Esophagus (tissue), 2 donors: ENCODE data around the gene SLC6A5. TPM values are rescaled to one million over a fixed set of nuclear protein-coding genes. Genes with fewer than 3 reads are reported as not detected.

ENCODE experiments used
- H3K27ac ChIP-seq, 2 donors: one replicate each; pipeline ENCODE4 v1.5.1; 2013; ENCODE audit warnings: low read depth in 2 of 2, mild to moderate bottlenecking in 2 of 2, inconsistent platforms in 1 of 2, low read length in 1 of 2, moderate library complexity in 1 of 2
- H3K27me3 ChIP-seq, 2 donors: one replicate each; pipeline ENCODE4 v1.6.1; 2013; ENCODE audit warnings: low read length in 2 of 2, control low read depth in 1 of 2, mild to moderate bottlenecking in 1 of 2; ENCODE audit not compliant: insufficient read depth in 2 of 2, control insufficient read depth in 1 of 2
- H3K36me3 ChIP-seq, 2 donors: one replicate each; pipeline ENCODE4 v1.6.1; 2013; ENCODE audit warnings: low read length in 1 of 2; ENCODE audit not compliant: control insufficient read depth in 2 of 2, insufficient read depth in 2 of 2
- H3K4me1 ChIP-seq, 2 donors: one replicate each; pipeline ENCODE4 v1.6.1; 2013; ENCODE audit warnings: low read length in 1 of 2; ENCODE audit not compliant: control insufficient read depth in 2 of 2, insufficient read depth in 2 of 2
- H3K4me3 ChIP-seq, 2 donors: one replicate each; pipeline ENCODE4 v1.5.1; 2013; ENCODE audit warnings: low read length in 2 of 2, mild to moderate bottlenecking in 2 of 2, low read depth in 1 of 2, moderate library complexity in 1 of 2
- H3K9me3 ChIP-seq, 2 donors: one replicate each; pipeline ENCODE4 v1.6.1; 2013; ENCODE audit warnings: mild to moderate bottlenecking in 2 of 2, low read depth in 1 of 2, low read length in 1 of 2, moderate library complexity in 1 of 2; ENCODE audit not compliant: control insufficient read depth in 2 of 2, insufficient read depth in 1 of 2
- WGBS, 2 donors: extraction: QIAGEN DNeasy Blood & Tissue Kit; methylation state at CpG; one replicate each; pipeline ENCODE4 v1.1.7; 2013; 5-methylcytosine and 5-hydroxymethylcytosine counted together
- polyA plus RNA-seq, 2 donors: library from polyadenylated mRNA; stranded (reverse); fragments of 200-250 nt; gene quantifications; one replicate each; pipeline ENCODE4 v1.2.3, GENCODE V29; 2013
- donor health status: healthy with polysubstance abuse.
- donor health status: Bipolar disorder and iron deficiency.

Gene SLC6A5
- polyA plus RNA-seq, 2 donors, result not detected

DNA sequence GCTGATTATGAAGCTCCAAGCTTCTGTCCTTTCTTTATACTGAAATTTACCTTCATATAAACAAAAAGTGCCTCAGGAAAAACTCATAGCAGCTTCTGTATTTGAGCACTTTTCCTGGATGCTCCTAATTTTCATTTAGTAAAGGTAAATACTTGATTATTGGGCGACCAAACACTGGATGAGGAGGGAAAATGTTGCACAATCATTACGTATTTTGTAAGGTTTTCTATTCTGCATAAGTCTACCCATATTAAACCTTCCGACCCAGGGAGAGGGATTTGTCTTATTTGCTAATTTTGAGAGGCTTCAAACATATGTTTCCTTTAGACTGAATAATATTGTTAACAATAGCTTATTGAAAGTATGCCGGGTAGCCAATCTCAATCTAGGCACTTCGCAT, 4.3 kb upstream of the SLC6A5 start:
- Histone ChIP-seq H3K27ac (no peak overlapping the region), H3K4me3 (no peak overlapping the region), H3K4me1 (no peaks in the 10 kb centered on the region), H3K9me3 (peaks cover 0 to 18% of the 10 kb centered on the region in 2 donors), H3K27me3 (peaks cover 15 to 28% of the 10 kb centered on the region in 2 donors), H3K36me3 (no peaks in the 10 kb centered on the region)
- WGBS, 2 donors, result 80 to 86% methylated on average over 5 of the region's 5 CpGs

DNA sequence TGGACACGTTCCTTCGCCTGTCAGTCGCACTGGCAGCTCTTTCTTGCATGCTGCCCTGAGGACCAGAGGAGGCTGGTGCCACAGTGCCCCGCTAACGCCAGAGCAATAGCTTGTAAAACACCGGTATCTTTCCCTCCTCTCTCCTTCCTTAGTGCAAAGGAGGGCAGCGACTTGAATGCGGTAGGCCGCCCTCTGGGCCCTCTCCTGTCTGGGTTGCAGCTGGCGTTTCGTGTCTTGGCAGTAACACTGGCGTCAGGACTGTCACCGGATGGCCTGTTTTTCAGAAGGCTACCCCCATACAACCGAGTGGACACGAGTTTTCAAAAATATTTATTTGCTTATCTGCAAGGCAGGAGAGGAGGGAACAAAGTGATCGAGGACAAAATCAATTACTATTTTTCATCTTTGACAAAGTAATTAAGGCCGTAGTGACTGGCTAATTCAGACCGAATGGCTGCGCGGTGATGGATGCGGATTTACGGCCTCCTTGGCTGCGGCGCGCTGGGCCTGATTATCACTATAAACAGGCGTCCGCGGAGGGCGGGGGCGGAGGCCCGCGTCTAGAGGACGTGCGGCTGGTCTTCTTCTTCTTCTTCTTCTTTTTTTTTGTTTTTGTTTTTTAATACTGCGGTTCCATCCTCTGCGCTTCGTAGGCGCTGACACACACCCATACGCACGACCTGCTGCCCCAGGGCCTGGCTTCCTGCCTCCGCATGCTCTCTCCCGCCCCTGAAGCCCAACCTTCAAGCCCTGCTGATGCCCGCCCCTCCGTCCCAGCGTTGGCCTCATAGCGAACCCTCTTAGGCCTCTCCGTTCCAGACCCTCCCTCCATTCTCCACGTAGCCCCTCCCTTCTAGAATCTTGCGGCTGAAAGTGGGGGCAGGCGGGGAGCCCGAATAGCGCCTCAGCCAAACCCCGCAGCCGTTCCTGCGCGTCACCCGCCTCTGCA, 2.9 kb upstream of the SLC6A5 start:
- Histone ChIP-seq H3K27ac (no peak overlapping the region), H3K36me3 (no peaks in the 10 kb centered on the region), H3K27me3 (peaks cover 22 to 38% of the 10 kb centered on the region in 2 donors), H3K9me3 (peaks cover 0 to 20% of the 10 kb centered on the region in 2 donors), H3K4me3 (peak overlapping the region; percentile 0 to 10), H3K4me1 (no peaks in the 10 kb centered on the region)
- WGBS, 2 donors, result 7 to 8% methylated on average over 57 of the region's 57 CpGs

GRCh38 chr11:20597154-20597679, 2.2 kb upstream of the SLC6A5 start:
- Histone ChIP-seq H3K4me1 (no peaks in the 10 kb centered on the region), H3K36me3 (no peaks in the 10 kb centered on the region), H3K27ac (no peak overlapping the region), H3K27me3 (peaks cover 22 to 40% of the 10 kb centered on the region in 2 donors), H3K9me3 (peaks cover 0 to 20% of the 10 kb centered on the region in 2 donors), H3K4me3 (peak overlapping the region; percentile 0 to 10)
- 3 to 6% methylated on average over 40 to 41 of the region's 41 CpGs for WGBS, 2 donors

- no peak overlapping the region for H3K27ac ChIP-seq
- H3K4me1 ChIP-seq, result no peaks in the 10 kb centered on the region
- WGBS, 2 donors, result 5% methylated on average over 47 to 48 of the region's 48 CpGs
- H3K36me3 ChIP-seq, result no peaks in the 10 kb centered on the region
- H3K27me3 ChIP-seq, result peaks cover 22 to 40% of the 10 kb centered on the region in 2 donors
- H3K4me3 ChIP-seq, result no peak overlapping the region
- H3K9me3 ChIP-seq, result peaks cover 0 to 20% of the 10 kb centered on the region in 2 donors
These were observed 1.5 kb upstream of the SLC6A5 start for GRCh38 chr11:20597680-20598484.

DNA sequence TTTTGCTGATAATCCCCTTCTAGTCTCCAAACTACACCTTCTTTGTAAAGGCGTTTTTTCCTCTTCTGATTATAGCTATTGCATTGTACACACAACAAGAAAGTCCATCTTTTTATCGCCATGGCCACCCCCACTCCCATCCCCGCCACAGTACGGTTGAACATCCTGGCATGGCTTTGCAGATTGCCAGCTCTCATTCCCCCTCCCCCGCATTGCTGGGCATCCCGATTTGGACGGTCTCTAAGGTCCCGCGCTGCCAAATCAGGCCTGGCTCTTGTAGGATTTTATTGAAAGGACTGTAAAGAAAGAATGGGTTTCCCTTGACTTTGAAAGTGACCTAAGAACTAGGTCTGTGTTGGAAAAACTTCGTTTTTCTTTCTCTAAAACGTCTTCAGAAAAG, 916 bp upstream of the SLC6A5 start:
- Histone ChIP-seq H3K36me3 (no peaks in the 10 kb centered on the region), H3K4me1 (no peaks in the 10 kb centered on the region), H3K4me3 (no peak overlapping the region), H3K27ac (no peak overlapping the region), H3K9me3 (peaks cover 0 to 20% of the 10 kb centered on the region in 2 donors), H3K27me3 (peaks cover 25 to 40% of the 10 kb centered on the region in 2 donors)
- WGBS, 2 donors, result 8% methylated on average over 11 of the region's 11 CpGs

GRCh38 chr11:20600020-20600346, 575 bp downstream of the SLC6A5 start:
- Histone ChIP-seq H3K36me3 (no peaks in the 10 kb centered on the region), H3K27me3 (peaks cover 27 to 53% of the 10 kb centered on the region in 2 donors), H3K4me3 (no peak overlapping the region), H3K27ac (no peak overlapping the region), H3K4me1 (no peaks in the 10 kb centered on the region), H3K9me3 (peaks cover 0 to 20% of the 10 kb centered on the region in 2 donors)
- 17 to 23% methylated on average over 10 of the region's 10 CpGs for WGBS, 2 donors

- H3K4me3 ChIP-seq, result no peak overlapping the region
- peaks cover 27 to 53% of the 10 kb centered on the region in 2 donors for H3K27me3 ChIP-seq
- WGBS, 2 donors, result 17% methylated on average over 7 of the region's 7 CpGs
- H3K36me3 ChIP-seq, result no peaks in the 10 kb centered on the region
- H3K4me1 ChIP-seq, result no peaks in the 10 kb centered on the region
- no peak overlapping the region for H3K27ac ChIP-seq
- peaks cover 0 to 20% of the 10 kb centered on the region in 2 donors for H3K9me3 ChIP-seq
These were observed 1.1 kb downstream of the SLC6A5 start for GRCh38 chr11:20600551-20600950.

- Histone ChIP-seq H3K36me3 (no peaks in the 10 kb centered on the region), H3K4me3 (no peak overlapping the region), H3K27me3 (peaks cover 21 to 56% of the 10 kb centered on the region in 2 donors), H3K27ac (no peak overlapping the region), H3K4me1 (no peaks in the 10 kb centered on the region), H3K9me3 (peaks cover 0 to 20% of the 10 kb centered on the region in 2 donors)
- WGBS, 2 donors, result 4 to 8% methylated on average over 63 of the region's 63 CpGs
These were observed 2.0 kb downstream of the SLC6A5 start for GRCh38 chr11:20601221-20601914.

- H3K36me3 ChIP-seq, result no peaks in the 10 kb centered on the region
- 11 to 12% methylated on average over 25 of the region's 25 CpGs for WGBS, 2 donors
- peaks cover 15 to 36% of the 10 kb centered on the region in 2 donors for H3K27me3 ChIP-seq
- no peak overlapping the region for H3K4me3 ChIP-seq
- peaks cover 0 to 6% of the 10 kb centered on the region in 2 donors for H3K9me3 ChIP-seq
- no peaks in the 10 kb centered on the region for H3K4me1 ChIP-seq
- no peak overlapping the region for H3K27ac ChIP-seq
These were observed 4.9 kb downstream of the SLC6A5 start for GRCh38 chr11:20604295-20604803.
